Muscle layer of colon (tissue), 2 donors: Measurements from ENCODE around the gene MAGIX.
"Not testable (repeated sequence)": the region's sequence is repeated elsewhere in the genome, so short reads cannot be mapped to it uniquely, and the experiment has no call there.

Experiments used
- H3K27ac ChIP-seq: one replicate; pipeline ENCODE4 v1.7.0; 2013; ENCODE audit warnings: low read depth, mild to moderate bottlenecking, low read length, moderate library complexity
- H3K27me3 ChIP-seq, 2 donors: one replicate each; pipeline ENCODE4 v1.7.0; 2013; ENCODE audit warnings: low read length in 2 of 2, mild to moderate bottlenecking in 2 of 2; ENCODE audit not compliant: insufficient read depth in 2 of 2, control insufficient read depth in 1 of 2
- H3K36me3 ChIP-seq: one replicate; pipeline ENCODE4 v1.7.0; 2013; ENCODE audit warnings: mild to moderate bottlenecking, low read length; ENCODE audit not compliant: insufficient read depth
- H3K4me1 ChIP-seq: one replicate; pipeline ENCODE4 v1.7.0; 2013; ENCODE audit warnings: mild to moderate bottlenecking, low read length; ENCODE audit not compliant: insufficient read depth
- H3K4me3 ChIP-seq, 2 donors: one replicate each; pipeline ENCODE4 v1.7.0; 2013; ENCODE audit warnings: low read length in 2 of 2, low read depth in 1 of 2, mild to moderate bottlenecking in 1 of 2, moderate library complexity in 1 of 2
- H3K9ac ChIP-seq: one replicate; pipeline ENCODE4 v1.7.0; 2013; ENCODE audit warnings: low read length
- H3K9me3 ChIP-seq: one replicate; pipeline ENCODE4 v1.7.0; 2013; ENCODE audit warnings: mild to moderate bottlenecking, low read length
- donor health status: abdominal sarcoma.
- donor health status: Adenocarcinoma of cecum.

MAGIX gene

GRCh38 chrX:49142264-49142663 is 20.3 kb upstream of the MAGIX start:
- H3K36me3 ChIP-seq, H3K27me3 ChIP-seq, H3K27ac ChIP-seq, H3K4me3 ChIP-seq, H3K4me1 ChIP-seq, H3K9ac ChIP-seq: not testable (repeated sequence)
- peaks cover 10% of the 10 kb centered on the region for H3K9me3 ChIP-seq

GRCh38 chrX:49143154-49143553 is 19.4 kb upstream of the MAGIX start:
- H3K9ac ChIP-seq, H3K27ac ChIP-seq, H3K4me1 ChIP-seq, H3K36me3 ChIP-seq, H3K4me3 ChIP-seq, H3K27me3 ChIP-seq: not testable (repeated sequence)
- peaks cover 10% of the 10 kb centered on the region for H3K9me3 ChIP-seq

DNA sequence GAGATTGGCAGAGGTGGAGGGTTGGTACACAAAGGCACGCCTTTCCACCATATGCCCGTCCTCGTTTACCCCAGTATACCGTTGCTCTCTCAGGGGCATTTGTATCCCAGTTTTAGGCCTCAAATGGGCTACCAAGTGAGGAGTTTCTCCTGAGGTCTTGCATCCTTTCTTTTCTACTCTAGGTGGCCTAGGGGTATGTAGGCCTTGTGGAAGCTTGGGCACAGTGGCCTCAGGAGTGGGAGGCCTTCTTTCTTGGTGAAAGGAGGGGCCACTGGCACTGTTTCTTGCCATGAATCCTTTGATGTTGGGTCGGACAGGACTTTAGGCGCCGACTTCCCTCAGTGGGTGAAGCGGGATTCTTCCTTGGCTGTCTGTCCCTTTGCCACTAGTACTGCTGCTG is 15.3 kb upstream of the MAGIX start:
- H3K27ac ChIP-seq: no peak overlapping the region
- no peaks in the 10 kb centered on the region for H3K4me1 ChIP-seq
- H3K27me3 ChIP-seq: no peaks in the 10 kb centered on the region
- H3K9me3 ChIP-seq: no peaks in the 10 kb centered on the region
- no peak overlapping the region for H3K9ac ChIP-seq
- H3K4me3 ChIP-seq: no peak overlapping the region
- H3K36me3 ChIP-seq: no peaks in the 10 kb centered on the region

GRCh38 chrX:49147936-49148335 is 14.6 kb upstream of the MAGIX start:
- H3K4me1 ChIP-seq: no peaks in the 10 kb centered on the region
- H3K27ac ChIP-seq: no peak overlapping the region
- H3K36me3 ChIP-seq: no peaks in the 10 kb centered on the region
- H3K27me3 ChIP-seq: no peaks in the 10 kb centered on the region
- H3K4me3 ChIP-seq: no peak overlapping the region
- no peaks in the 10 kb centered on the region for H3K9me3 ChIP-seq
- no peak overlapping the region for H3K9ac ChIP-seq

GRCh38 chrX:49148390-49149100 is 14.0 kb upstream of the MAGIX start:
- not testable (repeated sequence) for H3K9me3 ChIP-seq, H3K27me3 ChIP-seq, H3K36me3 ChIP-seq, H3K4me3 ChIP-seq, H3K4me1 ChIP-seq, H3K27ac ChIP-seq, H3K9ac ChIP-seq

DNA sequence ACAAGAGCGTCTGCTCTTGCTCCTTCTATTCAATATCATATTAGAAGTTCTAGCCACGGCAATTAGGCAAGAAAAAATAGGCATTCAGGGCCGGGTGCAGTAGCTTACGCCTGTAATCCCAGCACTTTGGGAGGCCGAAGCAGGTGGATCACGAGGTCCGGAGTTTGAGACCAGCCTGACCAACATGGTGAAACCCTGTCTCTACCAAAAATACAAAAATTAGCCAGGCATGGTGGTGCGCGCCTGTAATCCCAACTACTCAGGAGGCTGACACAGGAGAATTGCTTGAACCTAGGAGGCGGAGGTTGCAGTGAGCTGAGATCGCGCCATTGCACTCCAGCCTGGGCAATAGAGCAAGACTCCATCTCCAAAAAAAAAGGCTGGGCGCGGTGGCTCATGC is 13.3 kb upstream of the MAGIX start:
- not testable (repeated sequence) for H3K27me3 ChIP-seq, H3K9ac ChIP-seq, H3K4me3 ChIP-seq, H3K4me1 ChIP-seq, H3K27ac ChIP-seq, H3K36me3 ChIP-seq, H3K9me3 ChIP-seq

DNA sequence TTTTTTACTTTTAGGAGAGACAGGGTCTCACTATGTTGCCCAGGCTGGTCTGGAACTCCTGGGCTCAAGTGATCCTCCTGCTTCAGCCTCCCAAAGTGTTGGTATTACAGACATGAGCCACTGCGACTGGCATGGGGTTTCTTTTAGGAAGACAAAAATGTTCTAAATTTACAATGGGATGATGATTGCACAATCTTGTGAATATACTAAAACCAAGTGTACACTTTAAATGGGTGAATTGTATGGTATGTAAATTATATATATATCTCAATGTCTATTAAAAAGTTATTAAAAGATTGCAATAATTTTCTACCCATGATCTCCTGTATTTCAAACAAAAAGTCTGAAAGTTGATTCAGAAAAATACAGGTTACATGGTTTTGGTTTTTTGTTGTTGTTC is 9.1 kb upstream of the MAGIX start:
- Histone ChIP-seq H3K4me3 (no peak overlapping the region), H3K36me3 (no peaks in the 10 kb centered on the region), H3K9ac (no peak overlapping the region), H3K9me3 (no peaks in the 10 kb centered on the region), H3K27me3 (no peaks in the 10 kb centered on the region), H3K4me1 (no peaks in the 10 kb centered on the region), H3K27ac (no peak overlapping the region)

DNA sequence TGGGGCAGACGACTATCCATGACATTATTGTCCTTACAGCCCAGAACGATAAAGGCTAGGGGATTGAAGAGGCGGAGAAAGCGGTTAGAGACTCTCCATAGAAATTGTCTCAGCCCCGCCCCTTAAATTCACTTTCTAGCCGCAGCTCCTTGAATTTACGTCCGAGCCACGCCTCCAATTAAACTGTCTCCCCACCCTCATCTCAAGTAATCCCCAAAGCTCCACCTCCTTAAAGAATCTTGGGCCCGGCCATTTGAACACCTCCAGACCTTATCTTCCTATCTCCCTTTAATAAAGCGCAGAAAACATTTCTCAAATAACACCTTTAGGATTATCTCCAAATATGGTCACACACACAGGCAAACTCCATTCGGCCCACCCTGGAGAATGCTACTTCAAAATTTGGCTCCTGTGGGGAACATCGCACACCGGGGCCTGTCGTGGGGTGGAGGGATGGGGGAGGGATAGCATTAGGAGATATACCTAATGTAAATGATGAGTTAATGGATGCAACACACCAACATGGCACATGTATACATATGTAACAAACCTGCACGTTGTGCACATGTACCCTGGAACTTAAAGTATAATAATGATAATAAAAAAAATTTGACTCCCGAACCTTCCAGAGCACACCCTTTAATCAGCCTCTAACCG is 7.2 kb upstream of the MAGIX start:
- peak overlapping the region; percentile 33 to 49 for H3K4me3 ChIP-seq
- peak overlapping the region; percentile 74 for H3K27ac ChIP-seq
- no peaks in the 10 kb centered on the region for H3K36me3 ChIP-seq
- no peaks in the 10 kb centered on the region for H3K4me1 ChIP-seq
- H3K9me3 ChIP-seq: no peaks in the 10 kb centered on the region
- no peaks in the 10 kb centered on the region for H3K27me3 ChIP-seq
- H3K9ac ChIP-seq: no peak overlapping the region

DNA sequence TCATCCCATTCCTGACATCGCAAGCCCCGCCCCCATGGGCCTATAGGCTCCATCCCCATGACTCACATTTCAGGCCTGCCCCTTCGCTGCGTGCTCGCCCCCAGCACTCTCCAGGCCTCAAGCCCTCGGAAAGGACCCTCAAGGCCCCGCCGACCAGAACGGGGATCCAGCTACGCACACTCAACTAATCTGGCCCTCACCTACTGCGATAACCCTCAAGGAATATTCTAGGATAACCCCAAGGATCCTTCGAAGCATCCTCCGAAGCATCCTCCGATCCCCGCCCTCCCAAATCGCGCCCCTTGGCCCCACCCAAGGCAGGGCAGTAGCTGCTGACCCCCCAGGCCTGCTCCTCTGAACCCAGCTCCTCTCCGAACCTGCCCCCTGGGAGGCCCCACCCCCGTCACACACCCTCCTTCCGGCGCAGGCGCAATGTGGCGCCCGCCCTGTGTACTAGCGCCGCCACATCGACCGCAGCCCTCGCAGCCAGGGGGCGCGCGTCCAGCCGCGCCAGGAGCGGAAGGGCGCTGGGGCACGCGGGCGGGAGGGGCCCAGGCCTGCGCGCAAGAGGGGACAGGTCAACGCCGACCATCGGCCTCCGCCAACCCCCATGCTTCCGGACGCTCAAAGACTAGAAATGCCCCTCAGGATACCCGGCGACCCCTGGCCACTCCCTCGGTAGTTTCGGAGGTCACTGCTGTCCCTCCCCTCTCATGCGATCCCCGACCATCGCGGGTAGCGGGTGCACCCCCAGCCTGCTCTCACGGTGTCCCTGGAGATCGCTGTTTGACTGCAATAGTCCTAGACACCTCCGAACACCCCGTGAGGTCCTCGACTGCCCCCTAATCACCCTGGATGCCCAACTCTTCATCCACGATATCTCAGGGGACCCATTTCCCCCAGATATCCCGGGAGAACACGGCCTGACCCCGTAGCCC is 6.4 kb upstream of the MAGIX start:
- H3K27ac ChIP-seq: peak overlapping the region; percentile 74
- H3K9ac ChIP-seq: no peak overlapping the region
- H3K9me3 ChIP-seq: no peaks in the 10 kb centered on the region
- peak overlapping the region; percentile 11 to 53 for H3K4me3 ChIP-seq
- H3K36me3 ChIP-seq: no peaks in the 10 kb centered on the region
- H3K4me1 ChIP-seq: no peaks in the 10 kb centered on the region
- H3K27me3 ChIP-seq: no peaks in the 10 kb centered on the region

- Histone ChIP-seq H3K4me3 (no peak overlapping the region), H3K9me3 (no peaks in the 10 kb centered on the region), H3K36me3 (no peaks in the 10 kb centered on the region), H3K27ac (no peak overlapping the region), H3K4me1 (no peaks in the 10 kb centered on the region), H3K9ac (no peak overlapping the region), H3K27me3 (no peaks in the 10 kb centered on the region)
These were observed 5.4 kb upstream of the MAGIX start for GRCh38 chrX:49157194-49157593.

- no peak overlapping the region for H3K9ac ChIP-seq
- no peaks in the 10 kb centered on the region for H3K36me3 ChIP-seq
- H3K9me3 ChIP-seq: no peaks in the 10 kb centered on the region
- H3K27ac ChIP-seq: no peak overlapping the region
- no peak overlapping the region for H3K4me3 ChIP-seq
- no peaks in the 10 kb centered on the region for H3K27me3 ChIP-seq
- peaks cover 14% of the 10 kb centered on the region for H3K4me1 ChIP-seq
These were observed 1.6 kb upstream of the MAGIX start for GRCh38 chrX:49160908-49161307.
